NK-92 treated with Interleukin-12 subunit alpha and Interleukin-12 subunit beta, amount 100 ng/mL, for 24 hours (cell line): ENCODE results near the gene LAMC3.

Source experiments
- DNase-seq: peaks from one replicate; lab custom pipeline; 2025; lab: John Stamatoyannopoulos, UW

LAMC3 gene

DNA sequence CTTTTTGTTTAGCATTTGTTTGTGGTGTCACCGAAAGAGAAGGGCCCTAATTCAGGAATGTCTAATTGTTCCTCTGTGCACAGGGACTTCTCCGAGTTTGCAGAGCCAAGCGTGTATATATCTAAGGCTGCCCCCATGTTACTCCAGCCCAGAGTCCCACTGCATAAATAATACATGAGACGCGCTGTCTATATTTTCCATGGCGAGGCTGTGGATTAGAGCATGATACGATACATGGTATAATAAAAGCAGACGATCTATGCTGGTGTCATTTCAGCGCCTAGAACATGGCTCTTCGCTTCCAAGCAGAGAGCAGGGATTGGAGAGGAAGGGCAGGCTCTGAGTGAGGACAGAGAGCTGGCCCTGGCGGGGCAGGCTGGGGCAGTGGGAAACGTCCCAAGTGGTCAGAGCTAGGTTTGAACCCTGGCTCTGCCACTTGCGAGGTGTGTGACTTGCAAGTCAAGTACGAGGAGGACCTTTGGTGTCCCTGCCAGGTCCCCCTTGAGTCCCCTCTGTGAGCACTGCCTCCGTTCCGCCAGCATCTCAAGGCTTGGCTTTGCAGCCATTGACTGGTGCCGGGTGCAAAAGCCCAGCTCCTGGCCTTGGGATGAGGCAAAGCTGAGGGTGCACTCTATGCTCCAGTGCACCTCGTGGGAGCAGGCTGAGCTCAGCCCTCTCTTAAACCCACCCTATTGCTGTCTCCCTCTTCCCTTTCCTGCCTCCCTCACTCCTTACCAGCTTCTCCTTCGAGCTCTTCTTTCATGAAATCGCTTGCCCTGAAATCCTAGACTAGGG lies 29.2 kb upstream of the LAMC3 start:
- no peak for DNase-seq

DNA sequence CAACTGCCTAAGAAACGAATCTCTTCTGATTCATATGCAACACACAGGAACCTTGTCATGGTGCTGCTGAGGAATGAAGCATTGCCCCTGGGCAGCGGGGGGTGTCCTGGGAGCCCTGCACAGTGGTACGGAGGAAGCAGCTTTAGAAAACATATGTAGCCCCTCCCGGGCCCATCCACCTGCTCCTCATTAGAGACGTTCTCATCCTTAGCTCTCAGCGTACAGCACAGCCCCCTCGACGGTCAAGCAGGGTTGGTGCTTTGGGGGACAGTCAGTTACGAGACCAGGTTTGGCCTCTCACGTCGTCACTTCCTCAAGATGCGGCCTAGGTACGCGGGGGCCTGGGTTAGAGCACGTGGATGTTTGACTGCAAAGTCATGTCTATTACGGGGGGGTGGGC lies 28.4 kb upstream of the LAMC3 start:
- DNase-seq, result no peak

DNA sequence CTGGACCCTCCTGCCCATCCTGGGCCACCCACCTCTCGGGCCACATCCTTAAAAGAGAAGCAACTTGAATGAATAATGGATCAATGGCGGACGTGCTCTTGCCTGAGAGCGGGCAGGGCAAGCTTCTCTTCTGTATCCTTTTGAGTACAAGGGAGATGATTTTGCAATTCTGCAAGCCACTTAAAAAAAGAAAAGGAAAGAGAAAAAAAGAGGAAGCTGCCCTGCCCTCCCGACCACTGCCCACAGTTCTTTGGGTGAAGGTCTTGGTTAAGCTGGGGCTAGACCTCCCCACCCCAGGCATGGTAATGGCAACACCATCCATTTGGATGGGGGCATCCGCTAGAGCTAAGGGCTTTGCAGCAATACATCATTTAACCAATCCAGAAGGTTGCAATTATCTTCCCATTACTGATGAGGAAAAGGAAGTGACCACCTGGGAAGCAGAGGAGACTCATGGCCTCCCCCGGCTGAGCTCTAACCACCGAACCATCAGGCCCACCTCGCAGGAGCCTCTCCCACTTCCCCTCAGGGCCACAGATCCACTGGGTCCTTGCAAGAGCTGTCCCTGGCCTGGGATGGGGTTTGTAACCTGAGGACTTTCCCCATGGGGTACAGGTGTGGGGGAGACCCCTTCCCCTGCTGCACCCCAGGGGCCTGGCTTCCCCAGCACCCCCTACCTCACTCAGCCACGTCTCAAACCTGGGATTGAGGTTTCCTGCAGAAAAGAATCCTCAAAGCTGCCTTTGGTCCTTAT lies 27.8 kb upstream of the LAMC3 start:
- DNase-seq, result no peak

DNA sequence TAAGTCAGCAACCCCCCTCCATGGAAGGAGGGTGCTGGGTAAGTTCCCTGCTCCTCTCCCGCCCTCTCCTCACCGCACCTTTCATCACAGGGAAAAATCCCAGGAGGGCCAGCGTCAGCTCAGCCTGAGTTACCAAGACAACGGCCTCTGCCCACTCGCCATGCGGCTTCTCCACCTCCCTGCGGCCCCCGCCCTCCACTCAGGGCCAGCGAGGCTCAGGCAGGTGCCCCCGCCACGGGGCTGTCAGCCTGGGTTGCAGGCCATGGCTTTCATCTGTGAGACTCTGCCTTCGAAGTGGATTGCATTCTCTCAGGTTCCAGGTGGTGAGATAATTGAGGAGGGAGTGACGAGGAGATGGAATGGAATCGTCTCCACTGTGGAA lies 27.2 kb upstream of the LAMC3 start:
- no peak for DNase-seq

DNA sequence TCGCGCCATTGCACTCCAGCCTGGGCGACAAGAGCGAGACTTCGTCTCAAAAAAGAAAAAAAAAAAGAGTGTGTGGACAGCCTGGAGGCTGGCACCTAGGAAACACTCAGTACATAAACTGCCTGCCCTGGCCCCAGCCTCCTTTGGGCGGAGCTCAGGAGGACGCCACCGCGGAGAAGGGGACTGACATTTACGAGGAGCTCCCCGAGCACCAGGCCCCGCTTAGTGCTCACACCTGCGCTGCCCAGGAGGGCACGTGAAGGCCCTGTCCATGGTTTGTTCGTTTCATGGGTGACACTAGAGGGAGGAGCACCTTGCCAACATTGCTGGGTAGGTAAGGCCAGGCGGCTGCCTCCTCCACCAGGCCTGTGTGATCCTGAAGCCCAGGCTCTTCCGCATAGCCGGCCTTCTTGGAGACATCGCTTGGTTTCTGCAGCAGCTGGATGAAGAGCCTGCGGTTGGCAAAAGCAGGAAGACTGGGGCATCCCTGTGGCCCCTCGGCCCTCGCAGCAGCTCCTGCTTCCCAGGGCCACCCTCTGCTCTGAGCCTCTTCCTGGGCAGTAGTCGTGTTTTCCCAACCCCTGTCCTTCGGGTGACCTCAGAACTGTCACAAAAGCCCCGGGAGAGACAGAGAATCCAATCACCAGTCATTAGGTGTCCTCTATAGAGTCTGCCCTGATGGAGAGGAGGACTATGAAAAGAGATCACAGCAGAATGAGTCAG lies 26.2 kb upstream of the LAMC3 start:
- no peak for DNase-seq

DNA sequence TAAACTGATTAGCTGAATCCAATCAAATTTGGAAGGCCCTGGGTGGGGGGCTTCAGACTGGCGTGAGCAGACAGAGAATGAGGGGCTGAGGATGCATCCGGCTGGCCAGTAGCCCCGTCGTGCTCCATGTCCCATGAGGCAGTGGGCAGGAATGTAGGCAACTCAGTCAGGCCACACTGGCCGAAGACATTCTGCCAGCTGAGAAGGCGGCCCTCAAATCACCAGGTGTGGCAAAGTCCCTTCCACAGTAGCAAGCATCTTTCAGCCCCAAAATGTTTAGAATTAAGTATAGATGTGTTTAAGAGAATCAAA lies 25.7 kb upstream of the LAMC3 start:
- DNase-seq, result no peak

DNA sequence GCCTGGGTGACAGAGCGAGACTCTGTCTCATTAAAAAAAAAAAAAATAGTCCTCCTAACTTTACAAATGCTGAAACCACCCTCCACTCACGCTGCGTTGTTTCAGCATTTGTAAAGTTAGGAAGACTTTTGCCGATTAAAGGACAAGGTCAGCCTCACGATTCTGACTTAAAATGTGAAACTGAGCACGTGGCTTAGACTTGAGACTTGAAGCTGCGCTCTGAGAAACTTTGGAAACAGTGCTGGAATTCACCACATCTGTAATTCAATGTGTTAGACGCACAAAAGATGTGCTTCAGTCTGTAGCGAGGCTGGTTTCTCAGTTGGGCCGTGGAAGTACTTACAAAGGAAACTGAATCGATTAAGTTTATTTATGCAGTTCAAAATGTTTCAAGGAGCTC lies 25.0 kb upstream of the LAMC3 start:
- DNase-seq, result no peak

DNA sequence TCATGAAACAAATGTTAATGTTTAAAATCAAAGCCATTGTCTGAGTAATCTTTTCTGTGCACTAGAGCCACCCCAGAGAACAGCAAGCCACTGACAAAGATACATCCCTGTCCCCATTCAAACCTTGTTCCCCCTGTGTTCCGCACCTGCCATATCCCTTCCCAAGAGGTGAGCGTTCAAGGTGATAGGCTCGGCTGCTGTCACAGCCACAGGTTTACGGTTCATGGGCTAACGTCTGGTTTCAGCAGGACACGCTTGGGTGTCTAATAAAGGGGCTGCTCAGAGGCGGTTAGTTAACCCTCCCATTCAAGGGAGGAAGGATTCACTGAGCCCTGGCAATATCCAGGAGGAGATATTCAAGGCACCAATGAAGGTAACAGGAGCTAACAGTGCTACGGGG lies 24.5 kb upstream of the LAMC3 start:
- no peak for DNase-seq

DNA sequence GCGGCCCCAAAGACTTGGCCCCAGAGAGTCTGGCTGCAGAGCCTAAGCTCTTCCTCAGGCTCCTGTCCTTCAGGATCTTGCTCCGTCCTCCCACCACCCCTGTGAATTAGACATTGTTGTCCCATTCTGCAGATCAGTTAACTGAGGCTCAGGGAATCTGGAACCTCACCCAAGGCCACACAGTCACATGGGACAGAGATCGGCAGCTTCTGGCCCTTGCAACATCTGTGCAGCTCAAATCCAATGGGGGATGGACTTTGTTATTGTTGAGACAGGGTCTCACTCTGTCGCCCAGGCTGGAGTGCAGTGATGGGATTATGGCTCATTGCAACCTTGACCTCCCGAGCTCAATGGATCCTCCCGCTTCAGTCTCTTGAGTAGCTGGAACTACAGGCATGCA lies 23.9 kb upstream of the LAMC3 start:
- DNase-seq, result no peak

DNA sequence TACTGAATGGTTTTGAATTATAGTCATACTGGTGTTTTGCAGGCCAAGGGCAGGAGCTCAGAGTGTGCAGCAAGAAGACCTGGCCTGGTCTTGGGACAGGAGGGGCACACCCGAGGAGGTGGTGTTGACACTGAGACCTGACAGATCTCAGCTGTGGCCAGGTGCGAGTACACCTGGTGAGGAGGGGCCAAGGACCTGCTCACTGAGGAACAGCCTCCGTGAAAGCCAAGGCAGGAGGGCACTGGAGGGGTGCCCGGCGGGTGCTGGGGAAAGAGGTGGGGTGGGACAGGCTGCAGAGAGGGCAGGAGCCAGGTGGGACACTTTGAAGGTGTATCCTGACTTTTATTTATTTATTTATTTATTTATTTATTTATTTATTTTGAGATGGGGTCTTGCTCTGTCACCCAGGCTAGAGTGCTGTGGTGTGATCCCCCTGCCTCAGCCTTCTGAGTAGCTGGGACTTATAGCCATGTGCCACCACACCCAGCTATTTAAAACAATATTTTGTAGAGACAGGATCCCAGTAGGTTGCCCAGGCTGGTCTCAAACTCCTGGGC lies 23.3 kb upstream of the LAMC3 start:
- DNase-seq, result no peak

DNA sequence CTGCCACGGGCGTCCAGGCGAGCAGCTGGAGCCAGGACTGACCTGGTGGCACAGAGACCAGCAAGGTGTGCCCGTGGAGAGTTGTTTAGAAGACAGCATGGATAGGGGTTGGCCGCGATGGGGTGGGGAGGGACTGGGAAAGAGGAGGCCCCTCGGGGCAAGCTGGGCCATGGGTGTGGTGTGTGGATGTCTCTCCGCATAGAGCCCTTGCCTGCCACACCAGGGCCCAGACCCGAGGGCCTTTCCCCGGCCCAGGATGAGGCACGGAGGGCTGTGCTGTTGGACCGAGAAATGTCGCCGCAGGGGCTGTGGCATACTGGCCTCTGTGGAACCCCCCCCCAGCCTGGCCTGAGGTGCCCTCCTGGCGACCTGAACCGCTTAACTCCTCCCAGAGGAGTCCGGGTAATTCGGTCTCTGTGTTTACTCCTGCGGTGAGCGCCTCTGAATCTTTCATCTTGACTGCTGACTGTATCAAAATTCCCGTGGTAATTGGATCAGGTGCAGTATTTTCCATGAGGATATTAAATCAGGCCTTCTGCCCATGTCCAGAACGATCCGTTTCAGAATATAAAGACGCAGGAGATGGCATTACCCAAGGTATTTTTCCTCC lies 22.5 kb upstream of the LAMC3 start:
- no peak for DNase-seq

DNA sequence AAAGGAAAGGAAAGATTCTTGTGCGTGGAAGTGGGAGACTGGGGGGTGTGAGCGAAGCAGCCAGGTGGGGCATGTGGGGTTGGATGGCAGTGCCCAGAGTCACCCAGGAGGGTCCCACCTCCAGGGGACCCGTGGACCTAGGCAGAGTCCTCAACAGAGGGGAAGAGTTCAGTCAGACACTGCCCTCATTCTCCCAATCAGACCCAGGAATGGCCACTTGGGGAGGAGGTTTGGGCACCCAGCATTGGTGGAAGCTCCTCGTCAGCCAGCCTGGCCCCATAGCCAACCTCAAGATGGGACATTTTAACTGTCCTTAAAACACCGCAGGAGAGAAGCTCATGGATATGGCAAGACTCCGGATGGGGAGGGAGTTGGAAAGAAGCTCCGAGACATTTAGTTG lies 21.9 kb upstream of the LAMC3 start:
- DNase-seq, result no peak

DNA sequence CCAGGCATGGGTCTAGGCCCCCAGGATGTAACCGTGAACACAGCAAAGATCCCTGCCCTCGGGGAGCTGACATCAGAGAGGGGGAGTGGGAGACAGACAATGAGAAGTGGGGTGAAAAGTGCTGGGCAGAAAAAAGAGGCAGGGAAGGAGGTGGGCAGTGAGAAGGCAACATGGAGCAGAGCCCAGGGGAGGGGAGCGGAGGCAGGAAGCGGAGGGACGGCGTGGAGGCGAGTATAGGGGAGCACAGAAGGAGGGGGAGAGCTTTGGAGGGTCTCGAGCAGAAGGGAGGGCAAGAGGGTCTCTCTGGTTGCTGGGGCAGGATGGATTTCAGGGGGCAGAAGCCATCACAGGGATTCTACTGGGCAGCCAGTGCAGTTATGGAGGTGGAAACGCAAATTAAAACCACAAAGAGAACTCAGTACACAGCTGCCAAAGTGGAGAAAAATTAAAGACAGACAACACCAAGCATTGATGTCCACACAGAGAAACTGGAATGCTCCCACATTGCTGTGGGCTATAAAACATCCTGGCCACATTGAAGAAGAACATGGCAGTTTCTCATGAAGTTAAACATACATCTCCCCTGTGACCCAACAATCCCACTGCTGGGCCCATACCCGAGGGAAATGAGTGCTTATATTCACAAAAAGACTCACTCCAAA lies 21.1 kb upstream of the LAMC3 start:
- no peak for DNase-seq

DNA sequence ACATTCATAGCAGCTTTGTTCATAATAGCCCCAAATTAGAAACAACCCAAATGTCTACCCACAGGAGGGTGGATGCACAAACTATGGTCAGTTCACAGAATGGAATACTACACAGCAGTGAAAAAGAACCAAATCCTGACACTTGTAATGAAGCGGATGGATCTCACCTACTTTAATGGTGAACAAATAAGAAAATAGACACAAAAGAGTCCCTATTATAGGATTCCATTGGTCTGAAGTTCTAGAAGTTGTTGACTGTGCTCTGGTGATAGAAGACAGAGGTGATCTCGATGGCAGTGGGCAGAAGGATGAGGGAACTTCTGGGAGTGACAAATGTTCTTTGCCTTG lies 20.6 kb upstream of the LAMC3 start:
- no peak for DNase-seq

DNA sequence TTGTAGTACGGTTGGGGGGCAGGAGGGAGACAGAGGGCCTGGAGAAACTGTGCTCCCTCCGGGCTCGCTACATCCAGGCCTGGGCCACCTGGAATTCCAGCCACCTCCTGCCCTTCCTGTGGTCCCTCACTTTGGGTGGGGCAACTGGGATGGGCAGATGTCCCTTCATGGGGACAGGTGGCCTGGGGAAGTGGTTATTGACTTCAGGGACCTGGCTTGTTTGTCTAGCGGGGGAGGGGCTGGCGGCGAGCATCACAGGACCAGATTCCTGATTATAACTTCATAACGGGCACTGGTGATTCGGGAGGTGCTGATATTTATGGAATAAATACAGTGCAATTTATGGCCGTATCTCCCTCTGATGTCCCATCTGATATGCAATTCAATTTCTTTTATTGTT lies 20.1 kb upstream of the LAMC3 start:
- DNase-seq, result no peak

DNA sequence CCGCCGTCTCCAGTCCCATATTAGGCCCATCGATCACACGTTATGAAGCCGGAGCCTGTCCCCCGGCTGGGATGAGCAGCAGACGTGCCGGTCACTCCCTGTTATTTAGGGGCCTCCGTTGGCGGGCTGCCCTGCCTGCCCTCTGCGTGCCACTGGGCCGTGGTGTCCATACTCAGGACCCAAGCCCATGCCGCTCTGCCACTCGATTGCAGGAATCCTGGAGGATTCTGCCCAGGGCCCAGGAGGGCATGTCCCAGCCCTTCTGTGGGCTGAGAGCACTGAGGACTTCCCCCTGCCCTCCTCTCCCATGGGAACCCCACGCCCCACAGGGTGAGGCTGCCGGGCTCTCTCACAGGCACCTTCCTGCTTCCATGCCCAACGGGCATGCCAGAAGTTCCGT lies 19.6 kb upstream of the LAMC3 start:
- DNase-seq, result no peak

DNA sequence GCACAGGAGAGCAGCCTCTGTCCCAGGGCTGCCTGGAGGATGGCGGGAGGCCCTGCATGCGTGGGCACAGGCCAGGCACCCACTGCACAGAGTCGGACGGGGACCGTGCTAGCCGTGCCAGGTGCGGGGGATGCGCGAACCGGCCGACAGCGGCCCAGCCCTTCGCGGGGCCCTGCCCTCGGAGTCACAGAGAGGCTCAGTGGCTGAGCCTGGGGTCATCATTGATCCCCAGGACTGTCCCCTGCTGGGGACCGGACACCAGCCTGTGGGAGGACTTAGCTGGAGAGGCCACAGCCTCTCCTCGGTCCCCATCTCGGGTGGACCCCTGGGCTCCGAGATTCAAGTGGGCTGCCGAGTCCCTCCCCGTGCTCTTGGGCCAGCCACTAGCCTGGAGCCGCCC lies 19.1 kb upstream of the LAMC3 start:
- DNase-seq, result no peak

DNA sequence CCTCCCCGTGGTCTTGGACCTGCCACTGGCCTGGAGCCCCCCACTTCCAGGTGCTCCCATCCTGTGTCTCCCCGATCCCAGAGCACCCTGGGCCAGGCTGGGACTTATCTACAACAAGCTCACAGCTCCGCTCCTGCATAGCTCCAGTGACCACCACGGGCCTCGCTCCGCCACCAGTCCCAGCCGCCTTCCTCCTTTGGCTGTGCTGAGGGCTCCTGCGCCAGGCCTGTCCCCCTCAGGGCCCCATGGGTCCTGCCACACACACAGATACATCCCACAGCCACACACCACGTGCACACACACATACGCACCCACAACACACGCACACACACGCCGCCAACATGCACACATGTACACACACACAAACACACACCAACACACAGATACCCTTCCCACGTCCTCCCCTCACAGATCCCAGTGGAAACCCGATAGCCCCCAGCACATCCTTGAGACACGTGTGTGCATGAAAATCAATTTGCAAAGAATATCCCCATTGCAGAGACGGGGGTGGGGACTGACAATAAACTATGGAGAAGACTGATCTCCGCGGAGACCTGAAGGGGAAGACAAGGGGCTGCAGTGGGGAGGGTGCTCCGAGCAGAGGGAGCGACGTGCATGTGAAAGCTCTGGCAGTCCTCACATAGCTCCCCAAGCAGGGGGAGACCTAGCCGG lies 18.5 kb upstream of the LAMC3 start:
- DNase-seq, result no peak

DNA sequence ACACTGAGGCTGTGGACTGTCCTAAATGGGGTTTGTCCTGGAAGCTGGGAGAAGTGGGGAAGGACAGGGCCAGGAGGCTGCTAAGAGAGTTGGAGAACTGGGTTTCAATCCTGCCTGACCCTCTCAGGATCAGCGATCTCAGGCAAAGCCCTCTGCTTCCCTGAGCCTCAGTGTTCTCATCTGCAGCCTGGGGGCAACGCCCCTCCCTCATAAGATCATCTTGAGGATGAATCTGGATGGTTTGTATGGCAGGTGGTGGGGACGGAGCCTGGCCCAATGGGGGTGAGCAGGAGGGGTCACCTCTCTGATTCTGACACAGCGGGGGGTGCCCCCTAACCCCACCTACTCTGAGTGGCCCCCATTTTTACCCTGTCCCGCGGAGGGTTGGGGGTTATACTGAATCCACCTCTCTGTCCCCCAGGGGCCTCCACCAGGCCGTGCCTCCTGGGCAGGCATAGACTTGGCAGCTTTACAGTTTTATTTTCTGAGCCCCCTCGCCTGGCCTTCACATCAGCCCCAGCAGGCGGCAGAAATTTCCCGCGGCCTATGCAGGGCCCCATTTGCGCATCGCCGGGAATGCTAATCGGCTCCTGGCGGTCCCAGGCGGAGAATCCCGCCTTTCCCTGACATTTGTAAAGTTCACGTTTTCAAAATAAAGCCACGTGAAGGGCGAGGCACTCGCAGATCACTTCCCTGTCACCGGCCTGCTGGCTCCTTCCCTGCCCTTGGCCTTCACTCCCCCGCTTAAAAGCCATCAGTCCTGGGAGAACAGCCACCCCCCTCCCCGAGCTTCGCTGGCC lies 17.8 kb upstream of the LAMC3 start:
- no peak for DNase-seq

DNA sequence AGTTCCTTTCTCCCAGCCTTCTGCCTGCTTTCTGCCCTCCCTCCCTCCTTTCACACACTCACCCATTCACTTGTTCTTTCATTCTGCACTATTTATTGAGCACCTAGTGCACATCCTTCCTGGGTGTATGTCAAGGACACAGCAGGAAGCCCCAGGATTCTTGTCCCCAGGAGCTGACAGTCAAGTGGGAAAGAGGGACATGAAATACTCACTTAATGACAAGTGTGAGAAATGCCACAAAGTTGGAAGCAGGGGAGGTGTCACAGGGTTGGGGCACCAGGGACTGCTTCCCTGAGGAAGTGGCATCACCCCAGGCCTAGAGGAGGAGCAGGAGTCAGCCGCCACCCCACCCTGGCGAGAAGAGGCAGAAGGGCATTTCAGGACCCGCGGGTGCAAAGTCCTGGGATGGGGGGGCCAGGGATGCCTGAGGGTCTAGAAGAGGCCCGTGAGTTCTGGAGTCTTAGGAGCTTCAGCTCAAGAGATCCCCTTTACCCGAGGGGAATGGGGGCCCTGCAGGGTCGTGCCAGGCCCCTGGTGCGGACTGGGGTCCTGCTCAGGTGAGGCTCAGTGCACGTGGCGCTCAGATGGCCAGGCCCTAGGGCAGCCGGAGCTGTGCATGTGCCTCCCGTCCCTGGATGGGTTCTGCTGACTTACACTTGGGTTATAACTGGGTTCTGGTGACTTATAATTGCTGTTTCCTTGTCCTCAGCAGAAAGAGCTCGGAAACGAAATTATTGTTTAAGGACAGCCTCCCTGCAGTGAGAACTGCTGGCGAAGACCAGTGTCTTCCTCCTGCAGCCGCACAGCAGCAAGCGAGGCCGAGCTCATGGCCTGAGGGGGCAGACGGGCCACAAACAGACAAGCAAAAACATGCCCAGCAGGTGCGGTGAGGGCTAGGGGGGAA lies 16.9 kb upstream of the LAMC3 start:
- DNase-seq, result no peak
